ENCODE data around the gene HPS6. TPM values are rescaled to one million over a fixed set of nuclear protein-coding genes. Genes with fewer than 3 reads are reported as not detected.

The HPS6 gene
- total RNA-seq, 1 donor from 2014 or later = 22.8 TPM

Other genes starting within 250 kb of the HPS6 start
- gene OGA, start 246.9 kb upstream of the HPS6 start, total RNA-seq = 104 TPM
- gene KCNIP2, start 221.5 kb upstream of the HPS6 start, total RNA-seq = 2.5 TPM
- 26.4 TPM for gene ARMH3, start 9.2 kb upstream of the HPS6 start, total RNA-seq
- 77.8 TPM for gene LDB1, start 55.0 kb downstream of the HPS6 start, total RNA-seq
- gene PPRC1, start 67.7 kb downstream of the HPS6 start, total RNA-seq = 20.8 TPM
- 37.8 TPM for gene NOLC1, start 87.0 kb downstream of the HPS6 start, total RNA-seq
- gene ELOVL3, start 160.9 kb downstream of the HPS6 start, total RNA-seq = not detected
- not detected for gene PITX3, start 176.2 kb downstream of the HPS6 start, total RNA-seq
- gene GBF1, start 180.2 kb downstream of the HPS6 start, total RNA-seq = 52.8 TPM